GM12878 (cell line): ENCODE results near the gene PMPCA. TPM values are rescaled to one million over a fixed set of nuclear protein-coding genes. Genes with fewer than 3 reads are reported as not detected.

Experiments
- ATAC-seq: fragments of 200-7000 bp; cut with Tn5 transposase; 3 replicates; pipeline ENCODE4 v1.9.1; 2020; ENCODE audit warnings: mild to moderate bottlenecking, moderate library complexity
- BruUV-seq: library from RNA; stranded (reverse); fragments of 400-500 nt; replicated peaks from 2 replicates; lab custom pipeline; 2021; lab: Mats Ljungman, UMichigan
- CTCF ChIA-PET: fragments of 300-600 bp; sonication (Branson Sonifier 250); formaldehyde crosslinking; extraction: SDS; loops from one replicate; lab custom pipeline; 2021; ENCODE audit warnings: inconsistent platforms; lab: Yijun Ruan, JAX
- POLR2A ChIA-PET: fragments of 350-600 bp; formaldehyde crosslinking; extraction: SDS; loops from one replicate; lab custom pipeline; 2021; ENCODE audit warnings: inconsistent platforms; lab: Charles Lee
- RAD21 ChIA-PET: fragments of 300-600 bp; sonication (Branson Sonifier 250); formaldehyde crosslinking; loops from one replicate; lab custom pipeline; 2023; ENCODE audit warnings: antibody characterized with exemption; ENCODE audit not compliant: unreplicated experiment; lab: Charles Lee
- SMC1A ChIA-PET: fragments of 300-600 bp; sonication (Branson Sonifier 250); formaldehyde crosslinking; loops from one replicate; lab custom pipeline; 2023; ENCODE audit not compliant: unreplicated experiment, uncharacterized antibody; lab: Charles Lee
- DNase-seq: peaks from one replicate; pipeline ENCODE4 v3.0.0-alpha.2; 2011; ENCODE audit warnings: low read depth, low spot score
- FAIRE-seq: peaks from 3 replicates; lab custom pipeline; 2011; peaks lifted over from hg19 to GRCh38; lab: Jason Lieb, UNC
- H2AFZ ChIP-seq: 2 replicates; pipeline ENCODE4 v1.6.0; 2011; ENCODE audit warnings: low read depth, low read length, control low read depth; ENCODE audit not compliant: control insufficient read depth
- H3K27ac ChIP-seq: 2 replicates; pipeline ENCODE4 v1.5.1; 2011; ENCODE audit warnings: control low read depth; ENCODE audit not compliant: control insufficient read depth, insufficient read depth
- H3K27me3 ChIP-seq, 2 experiments: replicated peaks in 1 of 2; 2 replicates each; pipeline versions ENCODE4 v1.6.0 to v1.6.1; 2011; ENCODE audit warnings: low read length in 1 of 2; ENCODE audit not compliant: control insufficient read depth in 2 of 2, insufficient read depth in 2 of 2
- H3K36me3 ChIP-seq, 2 experiments: 2 replicates each; pipeline ENCODE4 v1.5.1; 2011; ENCODE audit warnings: low read length in 1 of 2; ENCODE audit not compliant: control insufficient read depth in 2 of 2, insufficient read depth in 2 of 2
- H3K4me1 ChIP-seq: 2 replicates; pipeline ENCODE4 v1.6.1; 2011; ENCODE audit warnings: mild to moderate bottlenecking, low read length, moderate library complexity, mixed read lengths; ENCODE audit not compliant: control insufficient read depth, insufficient read depth
- H3K4me2 ChIP-seq: 2 replicates; pipeline ENCODE4 v1.6.0; 2011; ENCODE audit warnings: control low read depth; ENCODE audit not compliant: control insufficient read depth, insufficient read depth
- H3K4me3 ChIP-seq: fragments of 200-600 bp; sonication (generic); 2 replicates; pipeline ENCODE4 v1.5.1; 2016
- H3K79me2 ChIP-seq: 2 replicates; pipeline ENCODE4 v1.6.0; 2011; ENCODE audit warnings: low read length; ENCODE audit not compliant: control insufficient read depth, insufficient read depth
- H3K9ac ChIP-seq: 2 replicates; pipeline ENCODE4 v1.8.0; 2011; ENCODE audit warnings: low read length, control low read depth, mixed read lengths; ENCODE audit not compliant: control insufficient read depth, insufficient read depth
- H3K9me3 ChIP-seq: replicated peaks from 3 replicates; pipeline ENCODE4 v1.5.1; 2011; ENCODE audit warnings: mild to moderate bottlenecking, low read length; ENCODE audit not compliant: control insufficient read depth, insufficient read depth
- H4K20me1 ChIP-seq: 2 replicates; pipeline ENCODE4 v1.6.0; 2011; ENCODE audit not compliant: control insufficient read depth, insufficient read depth
- BMI1 ChIP-seq: fragments of 450-650 bp; IDR thresholded peaks from 2 replicates; pipeline ENCODE4 v1.6.1; 2016; ENCODE audit warnings: mild to moderate bottlenecking, moderate library complexity, borderline replicate concordance
- CHD2 ChIP-seq: IDR thresholded peaks from 2 replicates; pipeline ENCODE4 v1.6.1; 2011; ENCODE audit warnings: low read depth, low read length, improper control_type of control experiment, borderline replicate concordance
- FOS ChIP-seq: IDR thresholded peaks from 3 replicates; pipeline ENCODE4 v1.6.1; 2011; ENCODE audit warnings: borderline replicate concordance; ENCODE audit not compliant: insufficient read length; ENCODE audit errors: extremely low read depth
- FOXK2 ChIP-seq: fragments of 450-650 bp; IDR thresholded peaks from 2 replicates; pipeline ENCODE4 v1.6.1; 2017; ENCODE audit warnings: mild to moderate bottlenecking, moderate library complexity
- GATAD2B ChIP-seq: fragments of 450-650 bp; conservative IDR thresholded peaks from 2 replicates; pipeline ENCODE4 v1.6.1; 2017; ENCODE audit warnings: low read depth, mild to moderate bottlenecking, moderate library complexity
- IRF3 ChIP-seq: fragments of 450-650 bp; IDR thresholded peaks from 2 replicates; pipeline ENCODE4 v1.6.1; 2014; ENCODE audit warnings: mild to moderate bottlenecking
- NBN ChIP-seq: fragments of 450-650 bp; IDR thresholded peaks from 2 replicates; pipeline ENCODE4 v1.6.1; 2016
- NFYB ChIP-seq: IDR thresholded peaks from 2 replicates; pipeline ENCODE4 v1.6.1; 2011; ENCODE audit warnings: low read depth, mild to moderate bottlenecking, low read length, improper control_type of control experiment, moderate library complexity; ENCODE audit not compliant: insufficient read depth
- RFX5 ChIP-seq: IDR thresholded peaks from 2 replicates; pipeline ENCODE4 v1.6.1; 2011; ENCODE audit warnings: low read depth, low read length, improper control_type of control experiment
- SMAD1 ChIP-seq: fragments of 450-650 bp; IDR thresholded peaks from 2 replicates; pipeline ENCODE4 v1.6.1; 2018; ENCODE audit warnings: mild to moderate bottlenecking, low read depth; ENCODE audit not compliant: partially characterized antibody
- SMAD5 ChIP-seq: IDR thresholded peaks from 2 replicates; pipeline ENCODE4 v1.6.1; 2016; ENCODE audit warnings: antibody characterized with exemption, low read depth
- SMARCA5 ChIP-seq: fragments of 450-650 bp; IDR thresholded peaks from 2 replicates; pipeline ENCODE4 v1.6.1; 2017; ENCODE audit warnings: mild to moderate bottlenecking
- SREBF2 ChIP-seq: IDR thresholded peaks from 2 replicates; pipeline ENCODE4 v1.6.1; 2012; ENCODE audit warnings: mild to moderate bottlenecking, low read length
- TAF1 ChIP-seq: IDR thresholded peaks from 2 replicates; pipeline ENCODE4 v1.6.1; 2011; ENCODE audit warnings: mild to moderate bottlenecking, low read depth, low read length, borderline replicate concordance
- TBL1XR1 ChIP-seq: IDR thresholded peaks from 2 replicates; pipeline ENCODE4 v1.6.1; 2012; ENCODE audit warnings: low read depth, low read length, improper control_type of control experiment
- USF2 ChIP-seq: IDR thresholded peaks from 2 replicates; pipeline ENCODE4 v1.6.1; 2011; ENCODE audit warnings: low read depth, low read length, improper control_type of control experiment, borderline replicate concordance
- YBX1 ChIP-seq: fragments of 450-650 bp; IDR thresholded peaks from 2 replicates; pipeline ENCODE4 v1.6.1; 2016; ENCODE audit warnings: antibody characterized with exemption
- ZNF622 ChIP-seq: fragments of 450-650 bp; IDR thresholded peaks from 2 replicates; pipeline ENCODE4 v1.6.1; 2017; ENCODE audit warnings: mild to moderate bottlenecking, inconsistent platforms
- ZSCAN29 ChIP-seq: fragments of 450-650 bp; IDR thresholded peaks from 2 replicates; pipeline ENCODE4 v1.6.1; 2017; ENCODE audit warnings: mild to moderate bottlenecking, moderate library complexity
- WGBS: methylation state at CpG from one replicate; pipeline ENCODE4 v1.1.6; 2016; ENCODE audit warnings: low lambda C conversion rate; ENCODE audit not compliant: insufficient replicate concordance, insufficient coverage; ENCODE audit errors: missing lambda C conversion rate; 5-methylcytosine and 5-hydroxymethylcytosine counted together
- in situ Hi-C: fragments of 300-500 bp; cut with MboI; formaldehyde crosslinking; loops from 9 replicates; pipeline ENCODE4 v1.14.3; 2018; ENCODE audit warnings: mixed read lengths
- intact Hi-C: fragments of 100-400 bp; cut with micrococcal nuclease; formaldehyde crosslinking; loops from one replicate; pipeline ENCODE4 v1.14.2; 2022; ENCODE audit not compliant: unreplicated experiment
- polyA plus RNA-seq, 11 experiments: library from polyadenylated mRNA; depleted of rRNA in 4 of 11; unstranded in 6 of 11; stranded (reverse) in 5 of 11; fragments of >200 nt; fragmentation: Nextera tagmentation in 4 of 11; fragmentation: Illumina TruSeq in 1 of 11; extraction: Ambion mirVana in 4 of 11; extraction: Trizol in 1 of 11; gene quantifications; 1 replicate in 1 of 11; 2 replicates in 10 of 11; pipeline versions ENCODE4 v1.2.1 to v1.2.3, GENCODE V29; 2011 to 2016; ENCODE audit warnings: inconsistent platforms in 2 of 11, missing spikeins in 2 of 11, low read depth in 1 of 11
- total RNA-seq, 4 experiments: library from RNA; depleted of rRNA in 3 of 4; stranded (reverse); fragments of >200 nt in 3 of 4; fragmentation: Illumina TruSeq in 1 of 4; extraction: Trizol in 1 of 4; gene quantifications; 2 replicates each; pipeline versions ENCODE4 v1.2.1 to v1.2.3, GENCODE V29; 2013 to 2021
- TF ChIP-seq, protein P1 (sequence below): fragments of 450-650 bp; formaldehyde crosslinking; IDR thresholded peaks from 2 replicates; pipeline ENCODE4 v1.4.0; 2020; ENCODE audit warnings: mild to moderate bottlenecking, moderate library complexity

PMPCA gene
- total and polyA plus RNA-seq, 10 of the 15 experiments (the other 5 are each of a cell fraction or from before 2014, with no cell fraction given): 8.1 to 137 (median 75.7) TPM

- intact Hi-C loops (no loop called here), in situ Hi-C loops (no loop called here)
- TF ChIP-seq FOXK2: no peak
- TF ChIP-seq SMARCA5: no peak
- no peak for TF ChIP-seq BMI1
- no peak for TF ChIP-seq FOS
- no peak for TF ChIP-seq TBL1XR1
- TF ChIP-seq SREBF2: no peak
- no peak for TF ChIP-seq ZSCAN29
- TF ChIP-seq SMAD5: no peak
- TF ChIP-seq, protein P1, sequence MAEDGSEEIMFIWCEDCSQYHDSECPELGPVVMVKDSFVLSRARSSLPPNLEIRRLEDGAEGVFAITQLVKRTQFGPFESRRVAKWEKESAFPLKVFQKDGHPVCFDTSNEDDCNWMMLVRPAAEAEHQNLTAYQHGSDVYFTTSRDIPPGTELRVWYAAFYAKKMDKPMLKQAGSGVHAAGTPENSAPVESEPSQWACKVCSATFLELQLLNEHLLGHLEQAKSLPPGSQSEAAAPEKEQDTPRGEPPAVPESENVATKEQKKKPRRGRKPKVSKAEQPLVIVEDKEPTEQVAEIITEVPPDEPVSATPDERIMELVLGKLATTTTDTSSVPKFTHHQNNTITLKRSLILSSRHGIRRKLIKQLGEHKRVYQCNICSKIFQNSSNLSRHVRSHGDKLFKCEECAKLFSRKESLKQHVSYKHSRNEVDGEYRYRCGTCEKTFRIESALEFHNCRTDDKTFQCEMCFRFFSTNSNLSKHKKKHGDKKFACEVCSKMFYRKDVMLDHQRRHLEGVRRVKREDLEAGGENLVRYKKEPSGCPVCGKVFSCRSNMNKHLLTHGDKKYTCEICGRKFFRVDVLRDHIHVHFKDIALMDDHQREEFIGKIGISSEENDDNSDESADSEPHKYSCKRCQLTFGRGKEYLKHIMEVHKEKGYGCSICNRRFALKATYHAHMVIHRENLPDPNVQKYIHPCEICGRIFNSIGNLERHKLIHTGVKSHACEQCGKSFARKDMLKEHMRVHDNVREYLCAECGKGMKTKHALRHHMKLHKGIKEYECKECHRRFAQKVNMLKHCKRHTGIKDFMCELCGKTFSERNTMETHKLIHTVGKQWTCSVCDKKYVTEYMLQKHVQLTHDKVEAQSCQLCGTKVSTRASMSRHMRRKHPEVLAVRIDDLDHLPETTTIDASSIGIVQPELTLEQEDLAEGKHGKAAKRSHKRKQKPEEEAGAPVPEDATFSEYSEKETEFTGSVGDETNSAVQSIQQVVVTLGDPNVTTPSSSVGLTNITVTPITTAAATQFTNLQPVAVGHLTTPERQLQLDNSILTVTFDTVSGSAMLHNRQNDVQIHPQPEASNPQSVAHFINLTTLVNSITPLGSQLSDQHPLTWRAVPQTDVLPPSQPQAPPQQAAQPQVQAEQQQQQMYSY: no peak
- no peak for TF ChIP-seq TAF1
- no peak for TF ChIP-seq RFX5
- TF ChIP-seq NFYB: no peak
- no peak for TF ChIP-seq CHD2
- TF ChIP-seq SMAD1: no peak
- no peak for TF ChIP-seq GATAD2B
- TF ChIP-seq IRF3: no peak
- no peak for TF ChIP-seq ZNF622
- no peak for TF ChIP-seq YBX1
- no peak for TF ChIP-seq NBN
- no peak for TF ChIP-seq USF2
- WGBS: 95% methylated on average over 20 of the region's 29 CpGs
- no peaks in the 10 kb centered on the region for H3K9me3 ChIP-seq
- DNase-seq (no peak), FAIRE-seq (no peak), ATAC-seq (no peak)
- H2AFZ ChIP-seq: no peak overlapping the region
- H3K36me3 ChIP-seq: peaks cover 0 to 13% of the 10 kb centered on the region in 2 experiments; a peak in 2 of 4 replicates
- H3K4me1 ChIP-seq: no peaks in the 10 kb centered on the region
- ChIA-PET CTCF (no interaction called here), RAD21 (no interaction called here), POLR2A (no interaction called here), SMC1A (no interaction called here)
- peaks cover 6% of the 10 kb centered on the region for H3K79me2 ChIP-seq
- no peak overlapping the region for H3K9ac ChIP-seq
- H3K27me3 ChIP-seq: no peaks in the 10 kb centered on the region
- H4K20me1 ChIP-seq: no peaks in the 10 kb centered on the region
- H3K27ac ChIP-seq: no peak overlapping the region
- no peak overlapping the region for H3K4me2 ChIP-seq
- no TSS peak for BruUV-seq
- no peak overlapping the region for H3K4me3 ChIP-seq
Measured at GRCh38 chr9:136430588-136431234, 20.3 kb downstream of the PMPCA start.
